PC-9 (cell line): Measurements from ENCODE around the gene KCNA2. TPM values are rescaled to one million over a fixed set of nuclear protein-coding genes. Genes with fewer than 3 reads are reported as not detected.

Experiments
- BruUV-seq: library from RNA; stranded (reverse); fragments of 400-500 nt; replicated peaks from 2 replicates; lab custom pipeline; 2021; lab: Mats Ljungman, UMichigan
- CTCF ChIA-PET: fragments of 300-600 bp; sonication (Branson Sonifier 250); formaldehyde crosslinking; loops from one replicate; lab custom pipeline; 2022; ENCODE audit warnings: antibody characterized with exemption; lab: Charles Lee
- POLR2A ChIA-PET: fragments of 300-600 bp; sonication (Branson Sonifier 250); formaldehyde crosslinking; loops from one replicate; lab custom pipeline; 2022; ENCODE audit warnings: antibody characterized with exemption; ENCODE audit not compliant: unreplicated experiment; lab: Charles Lee
- DNase-seq, 2 experiments: peaks; one replicate each; pipeline versions ENCODE4 v3.0.0 to v3.0.0-alpha.2; 2015 to 2022; ENCODE audit warnings: mixed read lengths in 1 of 2
- H2AFZ ChIP-seq: fragments of 200-600 bp; sonication (generic); 2 replicates; pipeline ENCODE4 v1.8.1; 2017; ENCODE audit warnings: antibody characterized with exemption
- H3F3A ChIP-seq: fragments of 200-600 bp; sonication (generic); 2 replicates; pipeline ENCODE4 v1.8.1; 2017; ENCODE audit warnings: antibody characterized with exemption, mild to moderate bottlenecking, low read depth; ENCODE audit not compliant: insufficient read depth
- H3K27ac ChIP-seq: fragments of 200-600 bp; sonication (generic); 2 replicates; pipeline ENCODE4 v1.6.1; 2016; ENCODE audit warnings: mixed run types
- H3K27me3 ChIP-seq: fragments of 200-600 bp; sonication (generic); 2 replicates; pipeline ENCODE4 v1.6.1; 2016; ENCODE audit warnings: low read depth, mixed run types; ENCODE audit not compliant: insufficient read depth
- H3K36me3 ChIP-seq: fragments of 200-600 bp; sonication (generic); 2 replicates; pipeline ENCODE4 v1.6.1; 2016; ENCODE audit warnings: low read depth, mixed run types
- H3K4me1 ChIP-seq: fragments of 200-600 bp; sonication (generic); replicated peaks from 2 replicates; pipeline ENCODE4 v1.6.1; 2016; ENCODE audit warnings: mixed run types; ENCODE audit not compliant: insufficient read depth
- H3K4me2 ChIP-seq: fragments of 200-600 bp; sonication (generic); 2 replicates; pipeline ENCODE4 v1.6.1; 2017; ENCODE audit warnings: mixed run types
- H3K4me3 ChIP-seq: fragments of 200-600 bp; sonication (generic); 2 replicates; pipeline ENCODE4 v1.6.1; 2016; ENCODE audit warnings: mixed run types
- H3K79me2 ChIP-seq: fragments of 200-600 bp; sonication (generic); 2 replicates; pipeline ENCODE4 v1.6.1; 2017; ENCODE audit warnings: low read depth, mixed run types
- H3K9me2 ChIP-seq: fragments of 200-600 bp; sonication (generic); 2 replicates; pipeline ENCODE4 v1.8.1; 2017; ENCODE audit warnings: mild to moderate bottlenecking; ENCODE audit not compliant: insufficient read depth
- H3K9me3 ChIP-seq: fragments of 200-600 bp; sonication (generic); 2 replicates; pipeline ENCODE4 v1.8.1; 2016; ENCODE audit warnings: low read depth; ENCODE audit not compliant: insufficient read depth
- H4K20me1 ChIP-seq: fragments of 200-600 bp; sonication (generic); 2 replicates; pipeline ENCODE4 v1.8.1; 2017; ENCODE audit not compliant: insufficient read depth
- EZH2 ChIP-seq: fragments of 200-600 bp; sonication (generic); IDR thresholded peaks from 2 replicates; pipeline ENCODE4 v1.8.0; 2017; ENCODE audit warnings: antibody characterized with exemption, low read depth
- intact Hi-C: fragments of 100-400 bp; cut with micrococcal nuclease; formaldehyde crosslinking; loops from one replicate; pipeline ENCODE4 v1.10.0; 2022; ENCODE audit not compliant: unreplicated experiment
- total RNA-seq: library from RNA; stranded (reverse); gene quantifications from 2 replicates; pipeline ENCODE4 v1.2.3, GENCODE V29; 2021
- TF ChIP-seq, protein P1 (sequence below): fragments of 200-600 bp; sonication (generic); conservative IDR thresholded peaks from 2 replicates; pipeline ENCODE4 v1.6.1; 2017; ENCODE audit warnings: mixed run types, antibody characterized with exemption, mild to moderate bottlenecking, moderate library complexity

KCNA2 gene
- total RNA-seq, 1 experiment from 2014 or later: not detected

- intact Hi-C loops: no loop called here
- H3K27me3 ChIP-seq: peaks cover 89% of the 10 kb centered on the region
Observed at GRCh38 chr1:110551278-110551809, 54.8 kb downstream of the KCNA2 start.

DNA sequence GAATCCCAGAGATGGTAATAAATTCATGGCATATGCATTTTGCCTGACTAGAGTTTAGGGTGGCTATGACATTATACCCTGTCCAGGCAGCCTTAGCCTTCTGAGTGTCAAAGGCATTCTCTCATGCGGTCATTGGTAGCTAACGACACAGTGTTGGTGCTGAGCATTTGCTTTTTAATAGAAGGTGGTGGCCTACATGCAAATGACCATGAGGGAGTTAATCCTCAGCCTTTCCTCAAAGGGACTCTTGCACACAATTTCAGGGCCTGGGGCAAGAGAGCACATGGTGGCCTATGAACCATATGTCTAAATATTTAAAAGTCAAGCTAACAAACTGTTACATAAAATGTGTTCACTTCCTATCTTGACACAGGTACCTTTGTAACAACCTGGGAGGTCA is 56.3 kb downstream of the KCNA2 start:
- H4K20me1 ChIP-seq: no peaks in the 10 kb centered on the region
- H3K27me3 ChIP-seq: peaks cover 92% of the 10 kb centered on the region
- TF ChIP-seq EZH2: no peak
- TF ChIP-seq, protein P1, sequence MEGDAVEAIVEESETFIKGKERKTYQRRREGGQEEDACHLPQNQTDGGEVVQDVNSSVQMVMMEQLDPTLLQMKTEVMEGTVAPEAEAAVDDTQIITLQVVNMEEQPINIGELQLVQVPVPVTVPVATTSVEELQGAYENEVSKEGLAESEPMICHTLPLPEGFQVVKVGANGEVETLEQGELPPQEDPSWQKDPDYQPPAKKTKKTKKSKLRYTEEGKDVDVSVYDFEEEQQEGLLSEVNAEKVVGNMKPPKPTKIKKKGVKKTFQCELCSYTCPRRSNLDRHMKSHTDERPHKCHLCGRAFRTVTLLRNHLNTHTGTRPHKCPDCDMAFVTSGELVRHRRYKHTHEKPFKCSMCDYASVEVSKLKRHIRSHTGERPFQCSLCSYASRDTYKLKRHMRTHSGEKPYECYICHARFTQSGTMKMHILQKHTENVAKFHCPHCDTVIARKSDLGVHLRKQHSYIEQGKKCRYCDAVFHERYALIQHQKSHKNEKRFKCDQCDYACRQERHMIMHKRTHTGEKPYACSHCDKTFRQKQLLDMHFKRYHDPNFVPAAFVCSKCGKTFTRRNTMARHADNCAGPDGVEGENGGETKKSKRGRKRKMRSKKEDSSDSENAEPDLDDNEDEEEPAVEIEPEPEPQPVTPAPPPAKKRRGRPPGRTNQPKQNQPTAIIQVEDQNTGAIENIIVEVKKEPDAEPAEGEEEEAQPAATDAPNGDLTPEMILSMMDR: no peak
- ChIA-PET POLR2A (no interaction called here), CTCF (interaction anchor here (0.5 kb wide), 1 partner anchor 151 kb away, joined by 9 read pairs; no protein-coding TSS in a partner anchor)
- H2AFZ ChIP-seq: no peak overlapping the region
- intact Hi-C loops: no loop called here
- H3K4me3 ChIP-seq: no peak overlapping the region
- no peaks in the 10 kb centered on the region for H3K4me1 ChIP-seq
- no TSS peak for BruUV-seq
- H3K9me2 ChIP-seq: no peaks in the 10 kb centered on the region
- H3F3A ChIP-seq: no peaks in the 10 kb centered on the region
- H3K79me2 ChIP-seq: no peaks in the 10 kb centered on the region
- no peak overlapping the region for H3K27ac ChIP-seq
- no peaks in the 10 kb centered on the region for H3K36me3 ChIP-seq
- no peaks in the 10 kb centered on the region for H3K9me3 ChIP-seq
- no peak for DNase-seq
- no peak overlapping the region for H3K4me2 ChIP-seq

More at GRCh38 chr1:110551278-110551809, 54.8 kb downstream of the KCNA2 start:
- Histone ChIP-seq H3K27ac (no peak overlapping the region), H3K4me3 (no peak overlapping the region), H4K20me1 (no peaks in the 10 kb centered on the region), H3K36me3 (no peaks in the 10 kb centered on the region), H3F3A (no peaks in the 10 kb centered on the region), H3K79me2 (no peaks in the 10 kb centered on the region), H3K9me2 (no peaks in the 10 kb centered on the region), H2AFZ (no peak overlapping the region), H3K4me2 (no peak overlapping the region), H3K4me1 (no peaks in the 10 kb centered on the region), H3K9me3 (no peaks in the 10 kb centered on the region)
- no peak for DNase-seq
- POLR2A ChIA-PET: no interaction called here
- BruUV-seq: no TSS peak
- no peak for TF ChIP-seq EZH2
- TF ChIP-seq, protein P1: no peak
- CTCF ChIA-PET: no interaction called here

DNA sequence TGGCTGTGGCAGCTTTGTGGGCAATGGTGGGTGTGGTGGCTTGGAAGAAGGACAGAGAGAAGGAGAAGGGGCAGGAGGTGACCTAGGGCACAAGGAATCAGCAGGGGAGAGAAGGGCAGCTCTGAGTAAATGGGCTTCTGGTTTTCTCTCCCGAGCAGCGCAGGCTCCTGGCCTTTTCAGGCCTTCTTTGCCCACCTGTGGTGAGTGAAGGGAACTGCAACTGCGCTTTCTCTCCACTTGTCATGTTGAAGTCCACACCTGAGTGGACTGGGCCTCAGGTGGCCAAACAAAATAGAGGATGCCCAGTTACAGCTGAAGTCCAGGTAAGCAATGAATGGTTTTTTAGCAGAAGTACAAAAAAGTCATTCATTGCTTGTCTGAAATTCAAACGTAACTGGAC is 57.8 kb downstream of the KCNA2 start:
- Histone ChIP-seq H3K27ac (no peak overlapping the region), H4K20me1 (no peaks in the 10 kb centered on the region), H3K9me3 (no peaks in the 10 kb centered on the region), H3K36me3 (no peaks in the 10 kb centered on the region), H3F3A (no peaks in the 10 kb centered on the region), H3K4me1 (no peaks in the 10 kb centered on the region), H3K27me3 (peaks cover 94% of the 10 kb centered on the region), H3K4me2 (no peak overlapping the region), H2AFZ (no peak overlapping the region), H3K79me2 (no peaks in the 10 kb centered on the region), H3K9me2 (no peaks in the 10 kb centered on the region), H3K4me3 (no peak overlapping the region)
- CTCF ChIA-PET: no interaction called here
- POLR2A ChIA-PET: no interaction called here
- peak in 1 of 2 experiments; percentile 10 for DNase-seq
- intact Hi-C loops: no loop called here
- no TSS peak for BruUV-seq
- TF ChIP-seq, protein P1: peak; percentile 75
- no peak for TF ChIP-seq EZH2
